A549 (cell line): ENCODE results near the gene EFNA3. TPM values are rescaled to one million over a fixed set of nuclear protein-coding genes. Genes with fewer than 3 reads are reported as not detected.

ENCODE experiments used
- ATAC-seq, 2 experiments: fragments of 200-7000 bp in 1 of 2; fragments of >200 bp in 1 of 2; cut with Nextera tagmentation in 1 of 2; cut with Tn5 transposase in 1 of 2; 3 replicates each; pipeline versions ENCODE4 v1.8.0 to v1.9.1; 2018 to 2020; ENCODE audit warnings: mild to moderate bottlenecking in 1 of 2, moderate library complexity in 1 of 2
- CTCF ChIA-PET: fragments of 300-600 bp; sonication (Branson Sonifier 250); formaldehyde crosslinking; extraction: SDS; loops from one replicate; lab custom pipeline; 2021; ENCODE audit warnings: antibody characterized with exemption, inconsistent platforms; lab: Yijun Ruan, JAX
- POLR2A ChIA-PET: fragments of 350-600 bp; formaldehyde crosslinking; extraction: SDS; loops from one replicate; lab custom pipeline; 2021; ENCODE audit warnings: antibody characterized with exemption, inconsistent platforms; lab: Yijun Ruan, JAX
- DNase-seq, 2 experiments: peaks; one replicate each; pipeline versions ENCODE4 v3.0.0 to v3.0.0-alpha.2; 2011 to 2016; ENCODE audit warnings: low read depth in 1 of 2, low spot score in 1 of 2
- FAIRE-seq: peaks from 2 replicates; lab custom pipeline; 2011; peaks lifted over from hg19 to GRCh38; lab: Jason Lieb, UNC
- H3K27ac ChIP-seq, 2 experiments: fragments of >200 bp; sonication (Bioruptor Twin); formaldehyde crosslinking; 3 replicates each; pipeline ENCODE4 v1.5.1; 2016 to 2017
- H3K4me1 ChIP-seq: fragments of >200 bp; sonication (Bioruptor Twin); formaldehyde crosslinking; 3 replicates; pipeline ENCODE4 v1.6.1; 2016
- H3K4me2 ChIP-seq: fragments of >200 bp; sonication (Bioruptor Twin); formaldehyde crosslinking; 3 replicates; pipeline ENCODE4 v1.6.1; 2016
- H3K4me3 ChIP-seq: fragments of >200 bp; sonication (Bioruptor Twin); formaldehyde crosslinking; 3 replicates; pipeline ENCODE4 v1.5.1; 2016
- H3K9me3 ChIP-seq: fragments of >200 bp; sonication (Bioruptor Twin); formaldehyde crosslinking; 3 replicates; pipeline ENCODE4 v1.6.1; 2016
- BHLHE40 ChIP-seq: IDR thresholded peaks from 2 replicates; pipeline ENCODE4 v1.6.1; 2012; ENCODE audit warnings: low read depth, low read length, inconsistent platforms
- CBX2 ChIP-seq: fragments of 200-600 bp; sonication (generic); IDR thresholded peaks from 2 replicates; pipeline ENCODE4 v1.6.1; 2016; ENCODE audit warnings: low read depth, mild to moderate bottlenecking, borderline replicate concordance
- CEBPB ChIP-seq, 2 experiments: fragments of >200 bp in 1 of 2; sonication (Bioruptor Twin) in 1 of 2; formaldehyde crosslinking in 1 of 2; IDR thresholded peaks; 2 replicates each; pipeline ENCODE4 v1.6.1; 2012 to 2016
- CHD2 ChIP-seq: fragments of 150-350 bp; IDR thresholded peaks from 2 replicates; pipeline ENCODE4 v1.6.1; 2014; ENCODE audit warnings: low read length; ENCODE audit not compliant: partially characterized antibody
- CHD4 ChIP-seq: fragments of 200-600 bp; sonication (generic); IDR thresholded peaks from 2 replicates; pipeline ENCODE4 v1.6.1; 2016; ENCODE audit warnings: antibody characterized with exemption, mild to moderate bottlenecking, borderline replicate concordance
- EHMT2 ChIP-seq: fragments of 200-600 bp; sonication (generic); IDR thresholded peaks from 2 replicates; pipeline ENCODE4 v1.6.1; 2016; ENCODE audit warnings: antibody characterized with exemption, low read depth, mild to moderate bottlenecking, moderate library complexity
- EP300 ChIP-seq, 2 experiments: fragments of >200 bp; sonication (Bioruptor Twin); formaldehyde crosslinking; IDR thresholded peaks; 2 replicates in 1 of 2; 3 replicates in 1 of 2; pipeline ENCODE4 v1.6.1; 2016 to 2017
- ESRRA ChIP-seq: fragments of 150-350 bp; IDR thresholded peaks from 2 replicates; pipeline ENCODE4 v1.6.1; 2014; ENCODE audit warnings: mild to moderate bottlenecking, low read length, borderline replicate concordance
- FOSL2 ChIP-seq, 2 experiments: fragments of 450-650 bp in 1 of 2; fragments of >200 bp in 1 of 2; sonication (Bioruptor Twin) in 1 of 2; formaldehyde crosslinking; IDR thresholded peaks; 2 replicates each; pipeline versions ENCODE4 v1.5.0 to v1.6.1; 2016 to 2020; ENCODE audit warnings: mild to moderate bottlenecking in 1 of 2, moderate library complexity in 1 of 2
- FOXS1 ChIP-seq: fragments of 250-450 bp; sonication (Bioruptor Pico); IDR thresholded peaks from 2 replicates; pipeline ENCODE4 v1.5.0; 2020; ENCODE audit warnings: mild to moderate bottlenecking, moderate library complexity
- HDAC2 ChIP-seq: fragments of 200-600 bp; sonication (generic); IDR thresholded peaks from 2 replicates; pipeline ENCODE4 v1.6.1; 2016
- HOXA7 ChIP-seq: fragments of 250-450 bp; sonication (Bioruptor Pico); IDR thresholded peaks from 2 replicates; pipeline ENCODE4 v1.5.0; 2020; ENCODE audit warnings: mild to moderate bottlenecking, moderate library complexity
- HOXB5 ChIP-seq: fragments of 250-450 bp; sonication (Bioruptor Pico); IDR thresholded peaks from 2 replicates; pipeline ENCODE4 v1.5.0; 2020; ENCODE audit warnings: mild to moderate bottlenecking, moderate library complexity
- JUN ChIP-seq, 2 experiments: fragments of >200 bp; sonication (Bioruptor Twin); formaldehyde crosslinking; IDR thresholded peaks; 2 replicates in 1 of 2; 3 replicates in 1 of 2; pipeline ENCODE4 v1.6.1; 2016 to 2017
- MAZ ChIP-seq: fragments of 150-350 bp; IDR thresholded peaks from 2 replicates; pipeline ENCODE4 v1.6.1; 2014; ENCODE audit warnings: antibody characterized with exemption, low read depth, low read length, borderline replicate concordance
- NR3C1 ChIP-seq: fragments of >200 bp; sonication (Bioruptor Twin); formaldehyde crosslinking; IDR thresholded peaks from 3 replicates; pipeline ENCODE4 v1.6.1; 2017
- POLR2A ChIP-seq: IDR thresholded peaks from 2 replicates; pipeline ENCODE4 v1.6.1; 2012; ENCODE audit warnings: mild to moderate bottlenecking, low read length
- POLR2AphosphoS2 ChIP-seq: conservative IDR thresholded peaks from 2 replicates; pipeline ENCODE4 v1.6.1; 2012; ENCODE audit warnings: low read length, improper control_type of control experiment, inconsistent platforms
- RAD21 ChIP-seq, 2 experiments: fragments of >200 bp in 1 of 2; sonication (Bioruptor Twin) in 1 of 2; formaldehyde crosslinking in 1 of 2; IDR thresholded peaks in 1 of 2; conservative IDR thresholded peaks in 1 of 2; 2 replicates in 1 of 2; 3 replicates in 1 of 2; pipeline ENCODE4 v1.6.1; 2012 to 2018; ENCODE audit warnings: inconsistent platforms in 1 of 2
- RARB ChIP-seq: fragments of 250-450 bp; sonication (Bioruptor Pico); IDR thresholded peaks from 2 replicates; pipeline ENCODE4 v1.8.0; 2021; ENCODE audit warnings: mild to moderate bottlenecking, moderate library complexity
- RCOR1 ChIP-seq: fragments of 150-350 bp; IDR thresholded peaks from 2 replicates; pipeline ENCODE4 v1.6.1; 2014; ENCODE audit warnings: antibody characterized with exemption, low read length, low read depth
- RFX5 ChIP-seq: fragments of 450-650 bp; IDR thresholded peaks from 2 replicates; pipeline ENCODE4 v1.7.1; 2014; ENCODE audit warnings: antibody characterized with exemption, mild to moderate bottlenecking, moderate library complexity
- SMC3 ChIP-seq: fragments of >200 bp; sonication (Bioruptor Twin); formaldehyde crosslinking; IDR thresholded peaks from 3 replicates; pipeline ENCODE4 v1.6.1; 2018; ENCODE audit warnings: inconsistent platforms
- SREBF2 ChIP-seq: fragments of 450-650 bp; IDR thresholded peaks from 2 replicates; pipeline ENCODE4 v1.6.1; 2014; ENCODE audit warnings: mild to moderate bottlenecking, moderate library complexity
- TFCP2L1 ChIP-seq: fragments of 250-450 bp; sonication (Bioruptor Pico); IDR thresholded peaks from 2 replicates; pipeline ENCODE4 v1.5.0; 2021; ENCODE audit warnings: mild to moderate bottlenecking
- TP53 ChIP-seq: fragments of 250-450 bp; sonication (Bioruptor Pico); IDR thresholded peaks from 2 replicates; pipeline ENCODE4 v1.5.0; 2021; ENCODE audit warnings: mild to moderate bottlenecking, moderate library complexity
- ZC3H11A ChIP-seq: fragments of 450-650 bp; IDR thresholded peaks from 2 replicates; pipeline ENCODE4 v1.6.1; 2014; ENCODE audit warnings: antibody characterized with exemption, mild to moderate bottlenecking
- ZSCAN20 ChIP-seq: fragments of 250-450 bp; sonication (Bioruptor Pico); IDR thresholded peaks from 2 replicates; pipeline ENCODE4 v1.8.0; 2022; ENCODE audit warnings: mild to moderate bottlenecking, moderate library complexity
- WGBS: methylation state at CpG from one replicate; pipeline ENCODE4 v1.1.6; 2017; ENCODE audit errors: missing lambda C conversion rate; 5-methylcytosine and 5-hydroxymethylcytosine counted together
- polyA plus RNA-seq, 4 experiments: library from polyadenylated mRNA; depleted of rRNA in 3 of 4; stranded (reverse); fragments of >200 nt; fragmentation: RNase III in 1 of 4; extraction: RNeasy Plus Mini Kit Qiagen cat#74134 plus additional on column Dnase treatment in 1 of 4; gene quantifications; 2 replicates in 3 of 4; 3 replicates in 1 of 4; pipeline ENCODE4 v1.2.3, GENCODE V29; 2011 to 2017
- TF ChIP-seq, protein P1 (sequence below): IDR thresholded peaks from 2 replicates; pipeline ENCODE4 v1.6.1; 2012
- TF ChIP-seq, protein P2 (sequence below): fragments of 450-650 bp; IDR thresholded peaks from 2 replicates; pipeline ENCODE4 v1.6.1; 2014; ENCODE audit warnings: antibody characterized with exemption
- TF ChIP-seq, protein P3 (sequence below): fragments of 250-450 bp; sonication (Bioruptor Pico); IDR thresholded peaks from 2 replicates; pipeline ENCODE4 v1.5.0; 2021; ENCODE audit warnings: mild to moderate bottlenecking, moderate library complexity, borderline replicate concordance
- TF ChIP-seq, protein P4 (sequence below): fragments of 150-350 bp; IDR thresholded peaks from 2 replicates; pipeline ENCODE4 v1.6.1; 2014; ENCODE audit warnings: low read depth, mild to moderate bottlenecking, low read length

Gene EFNA3
- polyA plus RNA-seq, 2 of the 4 experiments (the other 2 are of a cell fraction) = 1.9 to 2.7 TPM

DNA sequence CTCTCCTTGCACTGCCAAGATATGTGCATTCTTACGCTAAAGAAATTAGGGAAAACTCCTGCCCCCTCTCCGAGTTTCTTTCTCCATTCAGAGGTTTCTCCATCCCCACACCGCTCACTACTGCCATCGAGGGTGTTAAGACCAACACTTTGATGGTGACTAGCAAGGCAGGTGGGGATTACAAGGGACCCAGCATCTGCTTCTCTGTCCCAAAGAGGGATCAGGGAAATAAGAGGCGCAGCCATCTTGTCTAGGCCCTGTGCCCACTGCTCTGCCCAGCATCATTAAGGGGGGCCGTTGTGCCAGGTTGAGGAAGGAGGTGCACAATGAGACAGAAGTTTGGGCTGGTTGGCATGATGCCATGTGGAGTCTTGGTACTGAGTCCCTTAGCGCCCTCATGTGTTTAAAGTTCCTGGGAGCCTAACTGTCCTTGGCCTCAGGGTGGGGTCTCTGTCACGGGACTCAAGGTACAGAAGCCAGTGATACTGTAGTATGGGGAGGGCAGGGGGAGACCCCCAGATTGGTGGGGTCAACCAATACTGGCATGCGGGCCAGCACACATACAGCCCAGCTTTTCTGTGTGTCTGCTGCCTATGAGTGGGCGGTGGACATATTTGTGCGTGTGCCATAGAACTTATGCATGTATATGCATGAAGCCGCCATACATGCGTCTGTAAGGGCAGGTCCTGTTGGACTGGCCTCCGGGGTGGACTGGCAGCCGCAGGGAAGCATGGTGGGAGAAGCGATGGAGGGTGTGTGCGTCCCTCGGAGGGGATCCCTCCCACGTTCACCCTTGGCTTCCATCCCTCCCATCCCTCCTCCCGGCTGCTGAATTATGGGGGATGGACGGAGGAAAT lies 5.5 kb downstream of the EFNA3 start:
- Histone ChIP-seq H3K4me2 (peak overlapping the region; percentile 100), H3K4me3 (peak overlapping the region; percentile 59), H3K27ac (peak overlapping the region; percentile 32 to 88; a peak in 4 of 6 replicates), H3K9me3 (no peaks in the 10 kb centered on the region), H3K4me1 (peaks cover 55% of the 10 kb centered on the region)
- ChIA-PET CTCF (interaction anchor here (0.7 to 5.5 kb wide), 32 partner anchors 11 to 550 kb away, joined by 3 to 350 read pairs (median 6); partner anchors contain the start of genes ADAM15, DCST1, DCST2 and EFNA1), POLR2A (interaction anchor here (0.6 to 1.8 kb wide), 8 partner anchors 13 to 110 kb away, joined by 3 to 7 read pairs (median 4); partner anchors contain the start of genes EFNA4, KRTCAP2 and ZBTB7B)
- DNase-seq (peak in 1 of 2 experiments; percentile 74), FAIRE-seq (no peak), ATAC-seq (peak; percentile 5 to 10; a peak in 5 of 6 replicates)
- WGBS = 21% methylated on average over 17 of the region's 21 CpGs
- peak; percentile 18; the same call in 1 of the 3 replicates for TF ChIP-seq SMC3
- peak in 1 of 2 experiments; percentile 54; a peak in 2 of 5 replicates for TF ChIP-seq RAD21 (conservative IDR thresholded peaks at IDR 0.05 in 1 of 2, IDR thresholded peaks at IDR 0.05 in 1 of 2)
- no peak for TF ChIP-seq NR3C1

DNA sequence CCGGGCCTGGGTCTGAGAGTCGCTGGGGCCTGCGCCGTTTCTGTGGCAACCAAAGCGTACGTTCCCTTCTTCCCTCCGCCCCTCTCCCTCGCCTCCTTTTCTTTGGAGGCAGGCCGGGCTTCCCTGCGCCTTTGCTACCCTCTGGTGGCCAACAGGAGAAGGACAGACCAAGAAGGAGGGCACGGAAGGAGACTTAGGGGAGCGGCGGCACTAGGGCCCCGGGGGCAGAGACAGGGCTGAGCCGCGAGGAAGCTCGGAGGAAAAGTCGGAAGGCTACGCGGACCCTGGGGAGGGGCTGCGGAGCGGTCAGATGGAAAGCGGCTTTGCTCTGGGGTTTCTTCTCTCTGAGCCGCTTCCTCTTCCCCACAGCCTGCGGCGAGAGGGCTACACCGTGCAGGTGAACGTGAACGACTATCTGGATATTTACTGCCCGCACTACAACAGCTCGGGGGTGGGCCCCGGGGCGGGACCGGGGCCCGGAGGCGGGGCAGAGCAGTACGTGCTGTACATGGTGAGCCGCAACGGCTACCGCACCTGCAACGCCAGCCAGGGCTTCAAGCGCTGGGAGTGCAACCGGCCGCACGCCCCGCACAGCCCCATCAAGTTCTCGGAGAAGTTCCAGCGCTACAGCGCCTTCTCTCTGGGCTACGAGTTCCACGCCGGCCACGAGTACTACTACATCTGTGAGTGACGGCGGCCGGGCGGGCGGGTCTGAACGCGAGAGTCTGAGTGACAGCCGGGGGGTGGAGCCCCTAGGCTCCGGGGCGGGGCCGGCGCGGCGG lies 6.3 kb downstream of the EFNA3 start:
- peaks cover 47% of the 10 kb centered on the region for H3K4me1 ChIP-seq
- ChIA-PET POLR2A (interaction anchor here (0.6 to 1.8 kb wide), 12 partner anchors 14 to 377 kb away, joined by 3 to 7 read pairs (median 3); partner anchors contain the start of genes ADAM15, EFNA4, KRTCAP2 and SHC1), CTCF (interaction anchor here (0.6 to 5.5 kb wide), 63 partner anchors 11 to 1497 kb away, joined by 3 to 350 read pairs (median 5); partner anchors contain the start of genes ADAM15, DCST1, DCST2 and EFNA1)
- H3K9me3 ChIP-seq = no peaks in the 10 kb centered on the region
- H3K4me3 ChIP-seq = peak overlapping the region; percentile 59
- whole genome bisulfite sequencing = 1% methylated on average over 29 of the region's 67 CpGs
- H3K4me2 ChIP-seq = peak overlapping the region; percentile 100
- peak; percentile 95 for DNase-seq
- FAIRE-seq = peak; percentile 77
- ATAC-seq = peak; percentile 77 to 85
- H3K27ac ChIP-seq = peak overlapping the region; percentile 74 to 88
- TF ChIP-seq JUN (IDR thresholded peaks at IDR 0.05) (no peak; a peak in 1 of 5 replicates), FOXS1 (no peak), RAD21 (conservative IDR thresholded peaks at IDR 0.05 in 1 of 2, IDR thresholded peaks at IDR 0.05 in 1 of 2) (peak; percentile 95 to 98), CBX2 (no peak), FOSL2 (IDR thresholded peaks at IDR 0.05) (no peak), FOSL2 (CRISPR knock-in tag; IDR thresholded peaks at IDR 0.05) (no peak), TP53 (no peak), BHLHE40 (no peak), RCOR1 (no peak), CHD4 (no peak), TFCP2L1 (no peak), POLR2AphosphoS2 (no peak), ZC3H11A (no peak), ESRRA (no peak), HOXA7 (CRISPR knock-in tag) (no peak), CEBPB (IDR thresholded peaks at IDR 0.05) (no peak), ZSCAN20 (CRISPR knock-in tag) (no peak), MAZ (peak; percentile 24; the same call in 1 of the 2 replicates), EHMT2 (no peak), SREBF2 (no peak), EP300 (IDR thresholded peaks at IDR 0.05) (no peak), POLR2A (peak; percentile 11; the same call in 1 of the 2 replicates), HDAC2 (no peak), RARB (no peak), CHD2 (no peak), HOXB5 (CRISPR knock-in tag) (0 out of 2 replicates have a peak, but pooled peaks have one; percentile 15), RFX5 (no peak)
- TF ChIP-seq, protein P1, sequence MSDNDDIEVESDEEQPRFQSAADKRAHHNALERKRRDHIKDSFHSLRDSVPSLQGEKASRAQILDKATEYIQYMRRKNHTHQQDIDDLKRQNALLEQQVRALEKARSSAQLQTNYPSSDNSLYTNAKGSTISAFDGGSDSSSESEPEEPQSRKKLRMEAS = peak; percentile 86
- TF ChIP-seq, protein P2, sequence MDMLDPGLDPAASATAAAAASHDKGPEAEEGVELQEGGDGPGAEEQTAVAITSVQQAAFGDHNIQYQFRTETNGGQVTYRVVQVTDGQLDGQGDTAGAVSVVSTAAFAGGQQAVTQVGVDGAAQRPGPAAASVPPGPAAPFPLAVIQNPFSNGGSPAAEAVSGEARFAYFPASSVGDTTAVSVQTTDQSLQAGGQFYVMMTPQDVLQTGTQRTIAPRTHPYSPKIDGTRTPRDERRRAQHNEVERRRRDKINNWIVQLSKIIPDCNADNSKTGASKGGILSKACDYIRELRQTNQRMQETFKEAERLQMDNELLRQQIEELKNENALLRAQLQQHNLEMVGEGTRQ = no peak
- TF ChIP-seq, protein P3, sequence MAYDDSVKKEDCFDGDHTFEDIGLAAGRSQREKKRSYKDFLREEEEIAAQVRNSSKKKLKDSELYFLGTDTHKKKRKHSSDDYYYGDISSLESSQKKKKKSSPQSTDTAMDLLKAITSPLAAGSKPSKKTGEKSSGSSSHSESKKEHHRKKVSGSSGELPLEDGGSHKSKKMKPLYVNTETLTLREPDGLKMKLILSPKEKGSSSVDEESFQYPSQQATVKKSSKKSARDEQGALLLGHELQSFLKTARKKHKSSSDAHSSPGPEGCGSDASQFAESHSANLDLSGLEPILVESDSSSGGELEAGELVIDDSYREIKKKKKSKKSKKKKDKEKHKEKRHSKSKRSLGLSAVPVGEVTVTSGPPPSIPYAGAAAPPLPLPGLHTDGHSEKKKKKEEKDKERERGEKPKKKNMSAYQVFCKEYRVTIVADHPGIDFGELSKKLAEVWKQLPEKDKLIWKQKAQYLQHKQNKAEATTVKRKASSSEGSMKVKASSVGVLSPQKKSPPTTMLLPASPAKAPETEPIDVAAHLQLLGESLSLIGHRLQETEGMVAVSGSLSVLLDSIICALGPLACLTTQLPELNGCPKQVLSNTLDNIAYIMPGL = no peak
- TF ChIP-seq, protein P4, sequence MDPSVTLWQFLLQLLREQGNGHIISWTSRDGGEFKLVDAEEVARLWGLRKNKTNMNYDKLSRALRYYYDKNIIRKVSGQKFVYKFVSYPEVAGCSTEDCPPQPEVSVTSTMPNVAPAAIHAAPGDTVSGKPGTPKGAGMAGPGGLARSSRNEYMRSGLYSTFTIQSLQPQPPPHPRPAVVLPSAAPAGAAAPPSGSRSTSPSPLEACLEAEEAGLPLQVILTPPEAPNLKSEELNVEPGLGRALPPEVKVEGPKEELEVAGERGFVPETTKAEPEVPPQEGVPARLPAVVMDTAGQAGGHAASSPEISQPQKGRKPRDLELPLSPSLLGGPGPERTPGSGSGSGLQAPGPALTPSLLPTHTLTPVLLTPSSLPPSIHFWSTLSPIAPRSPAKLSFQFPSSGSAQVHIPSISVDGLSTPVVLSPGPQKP = no peak
